HG03439 (cell line): ENCODE data around the gene PDXP.
"Not testable (repeated sequence)": the region's sequence is repeated elsewhere in the genome, so short reads cannot be mapped to it uniquely, and the experiment has no call there.

Source experiments
- ATAC-seq: cut with Tn5 transposase; IDR thresholded peaks from one replicate; pipeline ENCODE4 v1.9.1; 2021; ENCODE audit warnings: mild to moderate bottlenecking, moderate library complexity; ENCODE audit not compliant: unreplicated experiment

PDXP gene

GRCh38 chr22:37658133-37659065 lies at the start of gene PDXP:
Gene PDXP, plus strand, starts transcription at chr22:37658723. Its CDS starts 60 bp downstream, at chr22:37658783.
- ATAC-seq, result peak; percentile 78

GRCh38 chr22:37609240-37610152 lies 49.0 kb upstream of the PDXP start:
- ATAC-seq, result no peak

GRCh38 chr22:37610153-37610475 lies 48.4 kb upstream of the PDXP start:
- not testable (repeated sequence) for ATAC-seq

- no peak for ATAC-seq
These were observed 47.9 kb upstream of the PDXP start for GRCh38 chr22:37610480-37611129.

GRCh38 chr22:37611207-37611606 lies 47.3 kb upstream of the PDXP start:
- no peak for ATAC-seq

GRCh38 chr22:37616201-37617083 lies 42.1 kb upstream of the PDXP start:
- ATAC-seq, result no peak

- no peak for ATAC-seq
These were observed 41.1 kb upstream of the PDXP start for GRCh38 chr22:37617431-37617830.

GRCh38 chr22:37618072-37618656 lies 40.4 kb upstream of the PDXP start:
- no peak for ATAC-seq

GRCh38 chr22:37618674-37619073 lies 39.8 kb upstream of the PDXP start:
- ATAC-seq, result no peak

- ATAC-seq, result no peak
These were observed 38.5 kb upstream of the PDXP start for GRCh38 chr22:37619991-37620390.

- ATAC-seq, result no peak
These were observed 37.1 kb upstream of the PDXP start for GRCh38 chr22:37621352-37621860.

GRCh38 chr22:37623075-37624016 lies 35.2 kb upstream of the PDXP start:
- ATAC-seq, result no peak

GRCh38 chr22:37624017-37624365 lies 34.5 kb upstream of the PDXP start:
- ATAC-seq, result no peak

GRCh38 chr22:37624876-37625275 lies 33.6 kb upstream of the PDXP start:
- ATAC-seq, result no peak

- ATAC-seq, result no peak
These were observed 32.8 kb upstream of the PDXP start for GRCh38 chr22:37625737-37626136.

GRCh38 chr22:37626144-37626543 lies 32.4 kb upstream of the PDXP start:
- no peak for ATAC-seq

- ATAC-seq, result no peak
These were observed 31.9 kb upstream of the PDXP start for GRCh38 chr22:37626556-37627075.

- ATAC-seq, result no peak
These were observed 31.4 kb upstream of the PDXP start for GRCh38 chr22:37627121-37627520.
